Measurements from ENCODE around the gene MAST3.

The MAST3 gene

DNA sequence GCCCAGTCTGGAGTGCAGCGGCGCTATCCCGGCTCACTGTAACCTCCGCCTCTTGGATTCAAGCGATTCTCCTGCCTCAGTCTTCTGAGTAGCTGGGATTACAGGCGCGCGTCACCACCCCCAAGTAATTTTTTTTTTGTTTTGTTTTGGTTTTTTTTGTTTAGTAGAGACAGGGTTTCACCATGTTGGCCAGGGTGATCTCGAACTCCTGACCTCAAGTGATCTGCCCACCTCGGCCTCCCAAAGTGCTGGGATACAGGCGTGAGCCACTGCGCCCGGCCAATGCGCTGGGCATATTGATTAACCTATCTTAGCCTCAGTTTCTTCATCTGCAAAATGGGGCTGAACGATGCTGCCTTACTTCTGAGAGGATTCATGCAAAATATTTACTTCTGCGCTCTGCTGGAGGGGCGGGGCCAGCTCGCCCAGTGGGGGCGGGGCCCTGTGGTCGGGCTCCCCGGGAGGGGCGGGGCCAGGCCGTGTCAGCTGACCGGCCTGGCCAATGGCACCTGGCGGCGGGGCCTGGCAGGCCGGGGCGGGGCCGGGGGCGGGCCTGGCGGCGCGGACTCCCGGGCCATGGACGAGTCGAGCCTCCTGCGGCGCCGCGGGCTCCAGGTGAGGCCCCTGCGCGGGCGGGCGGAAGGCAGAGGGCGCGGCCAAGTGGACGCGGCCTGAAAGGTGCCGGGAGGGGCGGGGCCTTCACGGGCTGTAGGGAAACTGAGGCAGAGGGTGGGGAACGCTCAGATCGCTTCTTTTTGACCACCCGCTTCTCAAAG, at the start of gene MAST3:
Gene MAST3, plus strand, starts transcription at position 562 of the 776 bp plus-strand sequence. Its CDS starts 15 bp downstream, at position 577.
- peak; percentile 81 for DNase-seq (ENCODE audit: low read depth)

DNA sequence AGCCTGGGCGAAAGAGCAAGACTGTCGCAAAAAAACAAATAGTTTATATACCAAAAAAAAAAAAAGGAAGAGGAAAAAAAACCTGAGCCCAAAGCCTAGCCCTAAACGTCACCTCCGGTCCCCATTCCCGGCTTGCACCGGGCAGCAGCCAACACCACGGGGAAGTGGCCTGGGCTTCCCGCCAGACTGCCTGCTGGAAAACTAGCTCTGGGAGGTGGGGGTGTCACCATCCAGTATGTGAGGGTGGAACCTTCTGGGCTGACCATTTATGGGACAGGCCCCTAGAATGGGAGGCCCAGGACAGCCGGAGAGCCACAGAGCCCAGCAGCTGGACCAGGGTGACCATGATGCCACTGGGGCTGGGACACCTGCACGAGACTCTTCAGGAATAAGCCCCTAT, 48.2 kb upstream of the MAST3 start:
- peak; percentile 45 for DNase-seq (ENCODE audit: low read depth)

DNA sequence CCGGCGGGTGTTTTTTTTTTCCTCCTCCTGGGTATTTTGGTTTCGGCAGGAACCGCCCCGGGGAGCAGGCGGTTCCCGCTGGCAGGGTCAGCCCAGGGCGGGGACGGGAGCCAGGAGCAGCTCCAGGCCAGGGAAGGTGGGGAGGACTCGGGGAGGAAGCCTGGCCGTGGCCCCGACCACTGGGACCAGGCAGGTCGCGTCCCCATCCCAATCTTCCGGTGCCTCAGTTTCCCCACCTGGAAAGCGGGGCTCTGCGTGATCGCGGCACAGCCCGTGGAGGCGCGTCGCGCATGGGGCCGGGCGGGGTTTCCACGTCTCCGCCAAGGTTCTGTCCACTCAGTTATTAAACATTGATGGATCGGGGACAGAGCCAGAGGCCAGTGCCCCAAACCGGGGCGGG, 45.7 kb upstream of the MAST3 start:
- no peak for DNase-seq (ENCODE audit: low read depth)

DNA sequence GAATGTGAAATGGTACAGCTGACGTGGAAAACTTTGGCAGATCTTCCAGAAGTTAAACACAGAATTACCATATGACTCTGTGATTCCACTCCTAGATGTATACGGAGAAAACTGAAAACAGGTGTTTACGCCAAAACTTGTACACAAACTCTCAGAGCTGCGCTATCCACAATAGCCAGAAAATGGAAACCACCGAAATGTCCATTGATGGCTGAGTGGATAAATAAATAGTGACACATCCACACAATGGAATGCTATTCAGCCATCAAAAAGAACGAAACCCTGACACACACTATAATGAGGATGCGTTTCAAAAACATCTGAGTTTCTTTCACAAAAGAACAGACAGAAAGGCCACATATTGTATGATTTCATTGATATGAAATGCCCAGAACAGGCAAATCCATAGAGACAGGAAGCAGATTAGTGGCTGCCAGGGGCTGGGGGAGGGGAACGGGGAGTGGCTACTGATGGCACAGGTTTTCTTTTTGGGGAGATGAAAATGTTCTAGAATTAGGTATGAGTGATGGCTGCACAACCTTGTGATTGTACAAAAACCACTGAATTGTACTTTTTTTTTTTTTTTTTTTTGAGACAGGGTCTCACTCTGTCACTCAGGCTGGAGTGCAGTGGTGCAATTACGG, 43.9 kb upstream of the MAST3 start:
- DNase-seq (ENCODE audit: low read depth): peak; percentile 92

DNA sequence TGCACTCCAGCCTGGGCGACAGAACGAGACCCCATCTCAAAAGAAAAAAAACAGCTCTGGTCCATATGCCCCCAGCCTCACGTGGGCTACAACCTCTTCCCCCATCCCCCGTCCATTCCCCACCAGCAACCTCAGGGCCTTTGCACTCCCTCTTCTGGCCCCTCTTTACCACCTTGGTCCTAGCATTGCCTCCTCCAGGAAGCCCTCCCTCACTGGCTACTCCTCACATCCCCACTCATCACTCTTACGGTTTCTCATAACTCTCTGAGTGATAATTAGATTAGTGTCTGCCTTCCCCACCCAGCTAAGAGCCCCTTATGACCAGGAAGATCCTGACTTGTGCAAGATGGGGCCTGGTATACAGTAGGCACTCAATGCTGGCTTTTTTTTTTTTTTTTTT, 41.6 kb upstream of the MAST3 start:
- no peak for DNase-seq (ENCODE audit: low read depth)

DNA sequence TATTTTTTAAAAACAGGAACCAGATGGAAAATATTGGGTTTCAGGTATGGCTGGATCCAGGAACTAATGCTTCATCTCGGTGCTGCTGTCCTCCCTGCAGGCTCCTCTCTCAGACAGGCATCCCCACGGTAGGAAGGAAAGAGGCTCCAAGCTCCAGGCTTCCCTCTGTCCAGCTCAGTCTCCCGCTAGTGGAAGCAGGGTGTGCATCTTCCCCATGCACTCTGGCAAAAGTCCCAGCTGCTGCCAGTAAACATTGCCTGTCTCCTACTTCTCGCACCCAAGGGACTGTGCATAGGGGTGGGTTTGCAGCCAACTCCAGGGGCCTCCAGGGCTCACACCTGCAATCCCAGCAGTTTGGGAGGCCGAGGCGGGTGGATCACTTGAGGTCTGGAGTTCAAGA, 40.0 kb upstream of the MAST3 start:
- peak; percentile 14 for DNase-seq (ENCODE audit: low read depth)

DNA sequence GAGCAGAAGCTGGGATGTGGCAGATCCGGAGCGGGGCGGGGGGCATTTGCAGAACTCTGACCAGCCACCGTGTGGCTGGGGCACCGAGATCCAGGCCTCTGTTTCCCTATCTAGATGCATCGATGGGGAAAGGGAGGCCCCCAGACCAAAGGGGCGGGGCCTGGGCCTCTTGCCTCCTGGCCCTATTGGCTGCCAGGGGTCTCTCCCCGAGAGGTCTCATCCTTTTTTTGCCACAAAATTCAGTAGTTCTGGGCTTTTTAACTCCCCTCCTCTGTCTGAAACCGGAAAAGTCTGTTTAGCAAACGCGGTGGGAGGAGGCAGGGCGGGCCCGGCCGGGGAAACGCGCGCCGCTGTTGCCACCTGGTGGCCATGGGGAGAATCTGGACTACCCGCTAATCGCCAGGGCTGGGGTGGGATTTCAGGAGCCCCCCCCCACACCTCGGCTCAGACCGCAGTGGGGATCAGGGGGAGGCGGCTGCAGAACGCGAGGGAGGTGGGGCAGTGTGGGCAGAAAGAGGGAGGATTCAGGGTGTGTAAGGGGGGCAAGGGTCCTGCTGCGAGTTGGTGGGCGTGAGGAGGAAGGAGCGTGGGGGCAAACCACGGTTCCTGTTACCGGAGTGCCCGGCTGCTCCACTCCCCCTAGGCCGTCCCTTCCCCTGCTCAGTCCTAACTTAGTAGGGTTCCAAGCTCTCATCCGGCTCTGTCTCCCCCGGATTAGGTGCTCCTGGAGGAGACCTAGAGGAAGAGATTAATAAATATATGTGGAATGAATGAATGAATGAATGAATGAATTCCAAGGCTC, 39.2 kb upstream of the MAST3 start:
- DNase-seq (ENCODE audit: low read depth): peak; percentile 67

DNA sequence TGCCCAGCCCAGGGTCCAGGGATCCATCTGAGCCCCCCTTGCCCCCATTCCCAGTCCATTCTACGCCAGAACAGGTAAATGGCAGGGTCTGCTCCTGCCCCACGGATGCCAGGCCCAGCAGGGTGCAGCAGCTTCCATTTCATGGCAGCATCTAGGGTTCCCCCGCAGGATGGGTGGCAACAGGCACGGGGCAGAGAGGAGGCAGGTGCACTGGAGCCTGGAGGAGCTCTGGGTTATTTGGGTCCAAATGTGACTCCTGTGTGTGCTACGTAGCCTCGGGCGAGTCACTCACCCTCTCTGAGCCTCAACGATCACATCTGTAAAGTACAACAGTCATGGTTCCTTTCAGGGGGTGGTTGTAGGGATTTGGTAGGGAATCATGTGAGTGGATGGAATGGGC, 38.3 kb upstream of the MAST3 start:
- no peak for DNase-seq (ENCODE audit: low read depth)

DNA sequence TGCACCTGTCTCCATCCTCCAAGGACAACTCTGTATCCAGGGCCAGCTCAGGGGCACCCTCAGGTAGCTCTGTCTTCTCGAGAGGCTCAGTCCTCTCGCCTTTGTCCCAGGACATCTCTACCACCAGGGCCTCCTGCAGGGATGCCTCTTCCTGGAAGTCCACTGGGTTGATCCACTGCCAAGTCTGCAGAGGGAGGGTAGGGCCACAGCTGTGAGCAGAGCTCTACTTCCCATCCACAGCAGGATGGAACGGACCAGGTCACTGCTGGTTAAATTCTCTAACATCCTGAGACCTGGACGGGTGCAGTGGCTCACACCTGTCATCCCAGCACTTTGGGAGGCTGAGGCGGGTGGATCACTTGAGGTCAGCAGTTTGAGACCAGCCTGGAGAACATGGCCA, 37.7 kb upstream of the MAST3 start:
- DNase-seq (ENCODE audit: low read depth): no peak

DNA sequence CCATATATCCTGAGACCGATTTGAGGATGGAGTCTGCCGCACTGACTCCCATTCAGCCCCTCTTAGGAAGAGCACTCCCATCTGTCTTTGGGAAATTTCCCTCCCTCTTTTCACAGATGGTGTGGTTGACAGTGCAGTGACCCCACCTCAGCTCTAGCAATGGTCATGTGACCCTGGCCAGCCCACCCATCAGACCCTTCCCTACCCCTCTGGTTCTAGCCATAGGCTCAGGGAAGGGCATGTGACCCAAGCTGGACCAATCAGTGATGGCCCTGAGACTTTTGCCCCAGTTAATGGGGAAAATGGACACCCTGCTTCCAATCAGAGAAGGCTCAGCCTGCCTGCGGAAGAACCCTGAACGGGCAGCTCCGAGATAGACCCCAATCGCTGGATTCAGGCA, 37.1 kb upstream of the MAST3 start:
- no peak for DNase-seq (ENCODE audit: low read depth)

DNA sequence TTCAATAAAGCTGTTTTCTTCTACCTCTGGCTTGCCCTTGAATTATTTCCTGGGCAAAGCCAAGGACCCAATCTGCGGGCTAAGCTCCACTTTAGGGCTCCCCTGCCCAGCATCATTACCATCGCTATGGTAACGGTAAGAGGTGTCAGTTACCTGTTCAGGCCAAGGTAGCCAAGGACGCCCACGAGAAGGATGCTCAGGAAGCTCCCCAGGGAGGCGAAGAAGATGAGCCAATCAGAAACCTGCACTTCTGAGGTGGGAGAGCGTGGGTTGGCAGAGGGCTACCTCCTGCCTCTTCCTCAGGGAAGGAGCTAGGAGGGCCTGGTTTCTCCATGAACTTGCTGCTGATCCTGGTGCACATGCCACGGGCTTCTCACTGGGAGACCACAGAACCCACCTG, 35.5 kb upstream of the MAST3 start:
- no peak for DNase-seq (ENCODE audit: low read depth)

DNA sequence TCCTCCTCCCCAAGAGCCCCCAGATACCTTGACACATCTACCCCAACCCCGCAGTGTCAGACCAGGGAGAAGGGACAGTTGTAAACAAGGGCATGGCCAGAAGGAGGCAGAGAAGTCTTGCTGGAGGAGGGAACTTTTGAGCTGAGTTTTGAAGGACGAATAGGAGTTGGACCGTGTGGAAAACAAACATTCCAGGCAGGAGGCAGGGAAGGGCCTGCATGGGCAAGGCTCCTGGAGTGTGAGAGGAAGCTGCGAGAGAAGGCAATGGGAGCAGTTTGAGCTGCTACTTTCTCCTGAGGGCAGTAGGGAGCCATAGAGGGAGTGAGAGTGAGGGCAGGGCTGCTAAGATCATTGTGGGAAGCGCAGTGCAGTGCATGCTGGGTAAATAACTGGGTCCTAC, 34.1 kb upstream of the MAST3 start:
- no peak for DNase-seq (ENCODE audit: low read depth)

DNA sequence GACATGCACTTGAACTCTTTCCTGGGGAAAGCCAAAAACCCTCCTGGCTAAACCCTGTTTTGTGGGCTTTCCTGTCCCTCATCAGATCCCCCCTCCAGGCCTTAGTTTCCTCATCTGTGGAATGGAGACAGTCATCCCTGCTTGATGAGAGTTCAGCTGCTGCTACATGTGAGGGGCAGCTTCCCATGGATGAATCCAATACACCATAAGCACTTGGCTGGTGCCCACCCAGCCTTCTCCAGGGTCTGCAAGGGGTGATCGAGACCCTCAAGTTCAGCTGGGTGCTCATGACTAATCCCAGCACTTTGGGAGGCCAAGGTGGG, 32.4 kb upstream of the MAST3 start:
- DNase-seq (ENCODE audit: low read depth): no peak

DNA sequence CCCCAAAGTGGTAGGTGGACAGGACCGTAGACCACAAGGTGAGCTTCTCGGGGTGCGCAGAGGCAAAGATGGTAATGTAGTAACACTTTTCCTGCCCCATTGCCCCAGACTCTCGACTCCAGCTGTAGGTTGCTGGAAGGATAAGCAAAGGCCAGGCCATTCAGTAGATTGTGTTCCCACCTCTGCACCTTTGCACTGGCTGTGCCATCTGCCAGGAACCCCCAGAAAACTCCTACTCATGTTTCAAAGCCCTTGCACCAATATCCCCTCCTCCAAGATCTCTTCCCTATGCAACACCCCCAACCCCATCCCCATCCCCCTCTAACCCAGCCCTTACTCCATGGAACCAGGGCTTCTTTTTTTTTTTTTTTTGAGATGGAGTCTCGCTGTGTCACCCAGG, 29.2 kb upstream of the MAST3 start:
- DNase-seq (ENCODE audit: low read depth): no peak

DNA sequence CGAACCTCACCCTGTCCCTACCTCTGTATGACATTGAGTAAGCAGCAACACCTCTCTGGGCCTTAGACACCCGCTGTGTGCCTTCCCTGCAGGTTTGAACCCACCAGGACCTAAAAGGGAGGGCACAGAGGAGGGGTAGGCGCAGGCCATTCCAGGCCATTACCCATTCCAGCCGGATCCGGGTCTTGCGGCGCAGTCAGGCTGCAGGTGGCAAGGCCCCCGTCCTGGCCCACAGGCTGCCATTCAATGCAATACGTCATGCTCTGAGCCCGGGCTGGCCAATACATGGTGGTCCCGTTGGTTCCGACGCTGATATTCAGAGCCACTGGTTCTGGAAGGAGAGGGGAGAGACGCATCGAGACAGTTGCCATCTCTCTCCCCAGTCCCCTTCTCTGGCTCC, 28.2 kb upstream of the MAST3 start:
- no peak for DNase-seq (ENCODE audit: low read depth)

DNA sequence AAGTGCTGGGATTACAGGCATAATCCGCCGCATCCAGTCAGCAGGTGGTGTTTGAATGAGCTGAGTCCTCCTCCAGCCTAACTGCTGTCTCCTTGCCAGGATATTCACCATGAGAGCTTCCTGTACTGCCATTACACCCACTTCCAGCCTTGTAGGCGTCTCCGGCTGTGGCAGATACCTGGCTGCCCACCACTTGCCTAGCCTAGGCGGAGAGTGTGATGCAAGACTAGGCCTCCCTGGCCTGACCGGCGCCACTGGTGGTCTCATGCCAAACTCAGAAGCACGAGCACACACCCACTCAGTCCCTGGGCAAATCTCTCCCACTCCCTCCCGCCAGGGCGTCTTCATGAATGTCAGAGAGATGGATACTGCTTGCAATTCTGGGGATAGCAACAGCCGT, 27.4 kb upstream of the MAST3 start:
- no peak for DNase-seq (ENCODE audit: low read depth)

DNA sequence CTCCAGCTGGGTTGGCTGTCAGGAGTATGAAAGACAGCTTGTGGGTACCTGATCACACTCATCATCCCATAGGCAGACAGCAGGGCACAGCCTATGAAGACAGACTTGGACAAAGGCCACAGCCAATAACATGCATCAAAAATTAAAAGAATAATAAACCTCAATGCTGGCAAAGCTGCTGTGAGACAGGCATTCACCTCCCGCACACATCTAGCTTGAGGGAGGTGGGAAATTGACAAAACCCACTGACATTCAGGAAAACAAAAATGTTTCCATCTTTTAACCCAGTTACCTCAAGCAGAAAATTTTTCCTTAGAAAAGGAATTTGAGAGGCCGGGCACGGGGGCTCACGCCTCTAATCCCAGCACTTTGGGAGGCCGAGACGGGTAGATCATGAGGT, 25.2 kb upstream of the MAST3 start:
- no peak for DNase-seq (ENCODE audit: low read depth)

DNA sequence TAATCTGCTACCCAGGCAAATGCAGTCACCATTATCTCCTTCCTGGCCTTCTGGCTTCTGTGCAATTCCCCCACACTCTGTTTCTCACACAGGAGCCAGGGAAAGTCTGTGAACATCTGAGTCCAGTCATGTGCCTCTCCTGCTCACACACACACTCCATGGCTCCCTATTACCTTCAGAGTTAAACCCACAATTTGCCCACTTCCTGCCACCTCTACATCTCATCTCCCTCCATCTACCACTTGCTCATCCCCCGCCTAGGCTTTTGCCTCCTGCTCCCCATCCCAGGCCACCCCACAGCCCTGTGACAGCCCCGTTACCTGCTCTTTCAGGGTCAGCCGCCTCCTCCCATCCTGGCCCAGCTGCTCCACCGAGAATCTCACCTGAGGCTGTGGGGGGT, 24.4 kb upstream of the MAST3 start:
- no peak for DNase-seq (ENCODE audit: low read depth)

DNA sequence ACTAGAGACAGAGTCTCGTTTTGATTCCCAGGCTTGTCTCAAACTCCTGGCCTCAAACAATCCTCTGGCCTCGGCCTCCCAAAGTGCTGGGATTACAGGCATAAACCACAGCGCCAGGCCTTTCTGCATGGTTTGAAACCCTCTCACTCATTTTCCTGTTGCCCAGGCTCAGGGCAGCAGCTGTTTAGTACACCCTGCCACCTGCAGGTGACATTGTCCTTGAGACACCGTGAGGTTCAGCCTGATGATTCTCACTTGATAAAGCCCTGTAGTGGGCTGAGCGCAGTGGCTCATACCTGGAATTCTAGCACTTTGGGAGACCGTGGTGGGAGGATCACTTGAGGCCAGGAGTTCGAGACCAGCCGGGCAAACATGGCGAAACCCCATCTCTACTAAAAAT, 23.4 kb upstream of the MAST3 start:
- DNase-seq (ENCODE audit: low read depth): no peak

DNA sequence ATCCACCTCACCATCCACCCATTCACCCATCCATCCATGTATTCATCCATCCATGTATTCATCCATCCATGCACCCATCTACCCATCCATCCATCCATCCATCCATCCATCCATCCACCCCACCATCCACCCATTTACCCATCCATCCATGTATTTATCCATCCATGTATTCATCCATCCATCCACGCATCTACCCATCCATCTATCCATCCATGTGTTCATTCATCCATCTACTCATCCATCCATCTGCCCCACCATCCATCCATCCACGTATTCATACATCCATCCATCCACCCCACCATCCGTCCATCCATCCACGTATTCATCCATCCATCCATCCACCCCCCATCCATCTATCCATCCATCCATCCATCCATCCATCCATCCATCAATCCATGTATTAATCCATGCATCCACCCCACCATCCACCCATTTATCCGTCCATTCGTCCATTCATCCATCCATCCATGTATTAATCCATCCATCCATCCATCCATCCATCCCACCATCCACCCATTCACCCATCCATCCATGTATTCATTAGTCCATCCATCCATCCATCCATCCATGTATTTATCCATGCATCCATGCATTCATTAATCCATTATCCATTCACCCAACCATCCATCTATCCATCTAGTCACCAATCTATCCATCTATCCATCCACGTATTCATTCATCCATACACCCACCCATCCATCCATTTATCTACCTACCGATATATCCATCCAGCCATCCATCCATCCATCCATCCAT, 13.5 kb upstream of the MAST3 start:
- DNase-seq (ENCODE audit: low read depth): no peak

DNA sequence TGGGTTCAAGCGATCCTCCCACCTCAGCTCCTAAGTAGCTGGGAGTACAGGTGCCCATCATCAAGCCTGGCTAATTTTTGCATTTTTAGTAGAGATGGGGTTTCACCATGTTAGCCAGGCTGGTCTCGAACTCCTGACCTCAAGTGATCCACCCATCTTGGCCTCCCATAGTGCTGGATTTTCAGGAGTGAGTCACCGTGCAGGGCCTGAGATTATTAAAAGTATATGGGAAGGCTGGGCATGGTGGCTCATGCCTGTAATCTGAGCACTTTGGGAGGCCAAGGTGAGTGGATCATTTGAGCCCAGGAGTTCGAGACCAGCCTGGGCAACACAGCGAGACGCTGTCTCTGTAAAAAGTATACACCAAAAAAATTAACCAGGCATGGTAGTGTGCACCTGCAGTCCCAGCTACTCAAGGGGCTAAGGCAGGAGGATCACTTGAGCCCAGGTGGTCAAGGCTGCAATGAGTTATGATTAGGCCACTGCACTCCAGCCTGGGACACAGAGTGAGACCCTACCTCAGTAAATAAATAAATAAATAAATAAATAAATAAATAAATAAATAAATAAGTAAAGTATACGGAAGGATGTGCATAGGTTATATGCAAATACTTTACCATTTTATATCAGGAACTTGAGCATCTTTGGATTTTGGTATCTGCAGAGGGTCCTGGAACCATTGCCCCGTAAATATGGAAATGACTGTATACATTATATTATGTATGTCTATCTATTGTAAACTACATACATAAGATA, 11.7 kb upstream of the MAST3 start:
- DNase-seq (ENCODE audit: low read depth): no peak
